Measurements from ENCODE around the gene CLPTM1L. TPM values are rescaled to one million over a fixed set of nuclear protein-coding genes. Genes with fewer than 3 reads are reported as not detected.
"Not testable (repeated sequence)": the region's sequence is repeated elsewhere in the genome, so short reads cannot be mapped to it uniquely, and the experiment has no call there.

Gene CLPTM1L
- total RNA-seq, 1 donor from 2014 or later: 85.3 TPM

- no peak for DNase-seq
Observed at GRCh38 chr5:1312993-1313833, 31.7 kb downstream of the CLPTM1L start.

GRCh38 chr5:1312206-1312605 is 32.7 kb downstream of the CLPTM1L start:
- no peak for DNase-seq

DNA sequence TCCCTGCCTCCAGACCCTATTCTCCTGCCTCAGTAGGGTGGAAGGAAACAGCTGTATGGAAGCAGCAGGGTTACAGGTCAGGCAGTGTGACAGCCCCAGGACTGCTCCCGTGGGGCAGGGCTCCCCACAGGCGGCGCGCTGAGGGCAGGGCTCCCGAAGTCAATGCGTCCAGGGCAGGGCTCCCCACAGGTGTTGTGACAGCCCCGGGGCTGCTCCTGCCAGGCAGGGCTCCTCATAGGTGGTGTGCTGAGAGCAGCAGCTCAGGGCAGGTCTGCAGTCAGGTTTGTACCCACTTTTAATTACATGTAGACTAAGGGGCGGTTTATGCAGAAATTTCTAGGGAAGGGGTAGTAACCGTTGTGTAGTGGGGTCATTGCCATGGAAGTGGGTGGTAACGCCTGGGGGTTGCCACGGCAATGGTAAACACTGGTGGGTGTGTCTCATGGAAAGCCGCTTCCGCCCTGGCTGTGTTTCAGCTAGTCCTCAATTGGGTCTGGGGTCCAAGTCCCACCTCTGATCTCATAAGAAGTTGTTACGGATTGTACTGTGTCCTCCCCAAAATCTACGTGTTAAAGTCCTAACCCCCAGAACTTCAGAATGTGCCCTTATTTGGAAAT is 33.4 kb downstream of the CLPTM1L start:
- DNase-seq: no peak

GRCh38 chr5:1310118-1310517 is 34.8 kb downstream of the CLPTM1L start:
- DNase-seq: no peak

GRCh38 chr5:1304033-1304432 is 40.9 kb downstream of the CLPTM1L start:
- DNase-seq: no peak

DNA sequence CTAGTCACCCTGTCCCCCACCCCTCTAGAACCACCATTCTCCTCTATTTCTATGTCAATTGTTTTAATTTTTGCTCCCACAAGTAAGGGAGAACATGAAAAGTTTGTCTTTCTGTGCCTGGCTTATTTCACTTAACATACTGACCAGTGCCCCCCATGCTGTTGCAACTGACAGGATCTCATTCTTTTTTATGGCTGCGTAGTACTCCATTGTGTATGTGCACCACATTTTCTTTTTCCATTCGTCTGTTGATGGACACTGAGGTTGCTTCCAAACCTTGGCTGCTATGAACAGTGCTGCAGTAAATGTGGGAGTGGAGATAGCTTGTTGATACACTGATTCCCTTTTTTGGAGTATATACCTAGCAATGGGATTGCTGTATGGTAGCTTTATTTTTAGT is 42.6 kb downstream of the CLPTM1L start:
- DNase-seq: no peak

DNA sequence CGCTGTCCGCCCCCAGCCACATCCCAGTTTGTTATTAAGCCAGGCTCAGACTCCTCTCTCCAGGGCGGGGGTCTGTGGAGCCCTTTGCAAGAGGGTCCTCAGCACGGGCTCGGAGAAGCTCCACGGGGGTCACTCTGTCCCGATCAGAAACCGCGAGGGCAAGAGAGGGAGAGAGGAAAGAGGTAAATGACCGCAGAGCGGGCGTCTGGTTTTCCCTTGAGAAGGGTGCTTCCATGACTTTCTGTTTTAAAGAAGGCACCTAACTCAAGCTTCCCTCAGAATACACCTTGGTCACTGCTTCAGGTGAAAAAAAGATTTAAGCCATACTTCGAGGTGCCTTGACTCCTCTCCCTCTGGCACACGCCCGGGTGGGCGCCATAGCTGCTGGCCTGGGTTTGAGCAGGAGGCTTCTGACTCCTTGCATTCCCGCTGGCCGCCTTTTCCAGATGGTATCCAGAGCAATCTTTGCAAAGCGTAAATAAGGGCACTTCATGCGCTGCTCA is 44.3 kb downstream of the CLPTM1L start:
- no peak for DNase-seq

- DNase-seq: no peak
Observed at GRCh38 chr5:1299961-1300360, 44.9 kb downstream of the CLPTM1L start.

DNA sequence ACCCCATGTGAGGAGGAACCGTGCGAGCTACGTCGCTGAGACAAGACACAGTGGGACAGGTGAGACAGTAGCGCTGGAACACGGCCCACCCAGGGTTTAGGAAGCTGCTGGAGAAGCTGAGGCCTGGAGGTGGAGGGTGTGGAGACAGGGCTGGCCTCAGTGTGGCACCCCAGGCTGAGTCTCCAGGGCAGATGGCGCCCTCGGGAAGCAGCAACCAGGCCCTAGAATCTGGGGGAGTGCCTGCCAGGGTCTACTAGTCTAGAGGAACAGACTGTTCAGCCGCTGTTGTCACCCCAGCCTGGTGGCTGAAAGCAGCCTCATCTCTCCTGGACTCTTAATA is 45.4 kb downstream of the CLPTM1L start:
- no peak for DNase-seq

DNA sequence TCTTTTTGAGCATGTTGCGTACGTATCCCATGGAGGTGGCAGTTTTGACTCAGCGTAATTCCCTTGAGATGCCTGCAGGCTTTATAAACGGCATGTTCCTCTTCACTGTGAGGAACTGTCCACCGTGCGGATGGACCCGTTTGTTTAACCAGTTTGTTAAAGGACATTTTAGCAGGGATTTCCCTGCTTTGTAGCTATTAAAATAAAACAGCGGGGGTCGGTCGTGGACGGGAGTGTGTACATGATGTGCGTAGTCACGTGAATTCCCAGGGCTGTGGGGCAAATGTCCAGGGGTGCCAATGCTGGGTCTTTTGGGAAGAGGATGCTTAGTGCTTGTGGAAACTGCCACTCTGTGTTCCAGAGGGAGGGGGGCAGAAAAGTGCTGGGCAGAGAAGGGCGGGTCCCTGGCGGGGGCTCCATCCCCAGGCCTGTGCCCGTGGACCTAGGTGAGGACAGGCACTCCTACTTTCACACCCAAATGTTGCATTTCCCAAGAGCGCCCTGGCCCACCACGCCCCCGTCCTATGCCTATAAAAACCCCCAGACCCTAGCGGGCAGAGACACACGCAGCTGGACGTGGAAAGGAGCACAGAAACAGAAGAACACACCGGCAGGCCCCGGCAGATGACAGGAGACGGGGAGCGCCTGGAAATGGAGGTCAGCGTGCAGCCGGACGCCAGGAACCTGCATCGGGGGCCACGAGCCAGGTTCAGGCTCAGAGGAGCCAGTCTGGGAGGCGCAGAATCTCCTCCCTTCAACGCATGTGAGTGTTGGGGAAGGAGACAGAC is 46.0 kb downstream of the CLPTM1L start:
- no peak for DNase-seq

GRCh38 chr5:1298067-1298551 is 46.8 kb downstream of the CLPTM1L start:
- no peak for DNase-seq

DNA sequence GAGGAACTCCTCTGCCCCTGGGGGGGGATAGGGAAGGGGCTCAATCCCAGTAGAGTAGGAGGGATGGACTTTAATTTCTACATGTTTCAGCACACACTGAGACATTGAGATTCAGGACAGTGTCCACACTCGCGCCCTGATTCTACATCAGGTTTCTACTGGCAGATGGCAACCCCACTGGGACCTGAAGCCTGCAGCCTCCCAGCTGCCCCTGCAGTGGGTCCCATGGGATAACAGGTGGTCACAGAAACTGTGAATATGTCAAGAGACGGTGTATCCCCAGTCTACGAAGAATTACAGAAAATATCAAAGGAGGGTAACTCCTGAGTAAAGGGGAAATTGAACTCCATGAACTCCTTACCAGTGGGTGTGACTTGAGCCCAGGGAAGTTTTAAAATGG is 47.7 kb downstream of the CLPTM1L start:
- DNase-seq: no peak

DNA sequence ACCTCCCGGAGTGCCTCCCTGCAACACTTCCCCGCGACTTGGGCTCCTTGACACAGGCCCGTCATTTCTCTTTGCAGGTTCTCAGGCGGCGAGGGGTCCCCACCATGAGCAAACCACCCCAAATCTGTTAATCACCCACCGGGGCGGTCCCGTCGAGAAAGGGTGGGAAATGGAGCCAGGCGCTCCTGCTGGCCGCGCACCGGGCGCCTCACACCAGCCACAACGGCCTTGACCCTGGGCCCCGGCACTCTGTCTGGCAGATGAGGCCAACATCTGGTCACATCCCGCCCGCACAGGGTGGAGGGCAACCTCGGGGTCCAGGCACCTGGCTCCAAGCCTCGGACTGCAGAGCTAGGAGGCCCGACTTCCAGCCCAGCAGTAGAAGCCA is 49.3 kb downstream of the CLPTM1L start:
- DNase-seq: no peak

GRCh38 chr5:1294835-1295649 is 49.9 kb downstream of the CLPTM1L start, which contains the start of gene TERT:
Gene TERT (minus strand): TSS chr5:1295068. CDS start chr5:1294989, 79 bp downstream.
- peak; percentile 46 for DNase-seq

DNA sequence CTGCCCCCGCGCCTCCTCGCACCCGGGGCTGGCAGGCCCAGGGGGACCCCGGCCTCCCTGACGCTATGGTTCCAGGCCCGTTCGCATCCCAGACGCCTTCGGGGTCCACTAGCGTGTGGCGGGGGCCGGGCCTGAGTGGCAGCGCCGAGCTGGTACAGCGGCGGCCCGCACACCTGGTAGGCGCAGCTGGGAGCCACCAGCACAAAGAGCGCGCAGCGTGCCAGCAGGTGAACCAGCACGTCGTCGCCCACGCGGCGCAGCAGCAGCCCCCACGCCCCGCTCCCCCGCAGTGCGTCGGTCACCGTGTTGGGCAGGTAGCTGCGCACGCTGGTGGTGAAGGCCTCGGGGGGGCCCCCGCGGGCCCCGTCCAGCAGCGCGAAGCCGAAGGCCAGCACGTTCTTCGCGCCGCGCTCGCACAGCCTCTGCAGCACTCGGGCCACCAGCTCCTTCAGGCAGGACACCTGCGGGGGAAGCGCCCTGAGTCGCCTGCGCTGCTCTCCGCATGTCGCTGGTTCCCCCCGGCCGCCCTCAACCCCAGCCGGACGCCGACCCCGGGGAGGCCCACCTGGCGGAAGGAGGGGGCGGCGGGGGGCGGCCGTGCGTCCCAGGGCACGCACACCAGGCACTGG is 50.6 kb downstream of the CLPTM1L start:
- DNase-seq: no peak

- DNase-seq: no peak
Observed at GRCh38 chr5:1293416-1294205, 51.3 kb downstream of the CLPTM1L start.

GRCh38 chr5:1292846-1293415 is 52.0 kb downstream of the CLPTM1L start:
- DNase-seq: no peak

DNA sequence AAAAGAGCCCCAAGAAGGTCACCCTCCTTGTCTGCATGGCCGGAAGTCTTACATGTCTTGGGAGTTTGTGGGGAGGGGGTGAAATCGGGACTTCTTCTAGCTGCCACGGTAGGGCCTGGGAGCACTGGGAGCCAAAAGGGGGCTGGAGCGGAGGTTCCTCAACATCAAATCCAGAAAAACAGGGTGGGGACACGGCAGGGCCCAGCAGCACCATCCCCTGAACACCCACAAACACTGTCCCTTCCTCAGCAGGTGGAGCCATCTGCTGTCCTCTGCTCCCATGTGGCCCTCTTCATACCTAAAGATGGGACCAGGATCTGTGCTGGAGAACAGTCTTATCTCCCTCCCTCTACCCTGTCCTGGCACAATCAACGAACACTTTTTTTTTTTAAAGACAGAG is 52.8 kb downstream of the CLPTM1L start:
- DNase-seq: no peak

- no peak for DNase-seq
Observed at GRCh38 chr5:1291611-1292080, 53.3 kb downstream of the CLPTM1L start.

GRCh38 chr5:1290956-1291355 is 53.9 kb downstream of the CLPTM1L start:
- DNase-seq: not testable (repeated sequence)

All from tongue (tissue), 2 donors.